SU-DHL-6 (cell line): ENCODE results near the gene PHACTR2.

ENCODE experiments used
- EZH2phosphoT487 ChIP-seq: fragments of 200-600 bp; sonication (generic), shearing (Covaris generic); conservative IDR thresholded peaks from 2 replicates; pipeline ENCODE4 v1.6.1; 2018; ENCODE audit warnings: mild to moderate bottlenecking, antibody characterized with exemption, low read length, moderate library complexity, mixed read lengths
- TF ChIP-seq, protein P1 (sequence below): fragments of 200-600 bp; sonication (generic); IDR thresholded peaks from one replicate; pipeline ENCODE4 v1.5.1; 2017; ENCODE audit warnings: antibody characterized with exemption, mild to moderate bottlenecking, low read length, moderate library complexity; ENCODE audit not compliant: insufficient read depth, poor library complexity, severe bottlenecking

DNA sequence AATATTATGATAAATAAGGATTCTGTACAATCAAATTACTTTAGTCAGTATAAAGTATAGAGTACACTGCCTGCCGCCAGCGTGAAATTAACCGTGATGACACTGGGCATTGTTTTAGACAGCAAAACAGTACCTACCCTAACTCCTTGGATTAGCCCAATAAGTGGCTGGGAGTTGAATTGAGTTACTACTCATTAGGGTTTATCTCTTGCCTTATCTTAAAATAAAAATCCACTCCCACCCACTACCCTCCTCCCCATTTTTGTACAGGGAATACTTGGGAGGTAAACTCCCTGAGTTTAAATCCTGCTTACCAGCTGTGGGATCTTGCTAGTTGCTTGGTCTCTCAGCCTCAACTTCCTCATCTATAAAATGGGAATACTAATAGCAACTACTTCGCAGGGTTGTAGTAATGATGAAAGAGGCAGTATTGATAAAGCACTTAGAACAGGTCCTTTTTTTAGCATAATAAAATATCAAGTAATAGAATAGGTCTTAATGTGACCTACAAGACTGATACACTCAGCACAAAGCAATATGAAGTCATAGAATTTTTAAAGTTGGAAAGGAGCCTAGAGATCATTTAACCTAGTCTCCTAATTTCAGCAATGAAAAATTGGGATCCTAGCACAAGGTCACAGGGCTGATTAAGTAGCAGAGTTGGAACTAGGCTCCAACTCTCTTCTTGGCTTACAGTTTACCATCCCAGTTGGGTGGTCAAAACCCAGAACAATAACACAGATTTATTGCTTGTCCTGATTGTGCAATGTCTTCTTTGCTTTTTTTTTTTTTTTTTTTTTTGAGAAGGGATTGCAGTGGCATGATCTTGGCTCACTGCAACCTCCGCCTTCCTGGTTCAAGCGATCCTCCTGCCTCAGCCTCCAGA lies 23.8 kb downstream of the PHACTR2 start:
- TF ChIP-seq, protein P1, sequence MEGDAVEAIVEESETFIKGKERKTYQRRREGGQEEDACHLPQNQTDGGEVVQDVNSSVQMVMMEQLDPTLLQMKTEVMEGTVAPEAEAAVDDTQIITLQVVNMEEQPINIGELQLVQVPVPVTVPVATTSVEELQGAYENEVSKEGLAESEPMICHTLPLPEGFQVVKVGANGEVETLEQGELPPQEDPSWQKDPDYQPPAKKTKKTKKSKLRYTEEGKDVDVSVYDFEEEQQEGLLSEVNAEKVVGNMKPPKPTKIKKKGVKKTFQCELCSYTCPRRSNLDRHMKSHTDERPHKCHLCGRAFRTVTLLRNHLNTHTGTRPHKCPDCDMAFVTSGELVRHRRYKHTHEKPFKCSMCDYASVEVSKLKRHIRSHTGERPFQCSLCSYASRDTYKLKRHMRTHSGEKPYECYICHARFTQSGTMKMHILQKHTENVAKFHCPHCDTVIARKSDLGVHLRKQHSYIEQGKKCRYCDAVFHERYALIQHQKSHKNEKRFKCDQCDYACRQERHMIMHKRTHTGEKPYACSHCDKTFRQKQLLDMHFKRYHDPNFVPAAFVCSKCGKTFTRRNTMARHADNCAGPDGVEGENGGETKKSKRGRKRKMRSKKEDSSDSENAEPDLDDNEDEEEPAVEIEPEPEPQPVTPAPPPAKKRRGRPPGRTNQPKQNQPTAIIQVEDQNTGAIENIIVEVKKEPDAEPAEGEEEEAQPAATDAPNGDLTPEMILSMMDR = no peak
- no peak for TF ChIP-seq EZH2phosphoT487
